Right lobe of liver (tissue), 4 donors: ENCODE results near the gene ABCF2.

ENCODE experiments used
- POLR2A ChIP-seq: fragments of 450-650 bp; IDR thresholded peaks from one replicate; pipeline ENCODE4 v1.6.1; 2017; ENCODE audit warnings: antibody characterized with exemption, mild to moderate bottlenecking
- TF ChIP-seq, protein P1 (sequence below), 4 donors: fragments of 200-600 bp in 3 of 4; fragments of 450-650 bp in 1 of 4; IDR thresholded peaks; one replicate each; pipeline versions ENCODE4 v1.5.1 to v1.8.0; 2016 to 2022; ENCODE audit warnings: antibody characterized with exemption in 4 of 4, mild to moderate bottlenecking in 2 of 4
- donor health status: DM: no; HTN: no; CAD: no.
- donor health status: DM: no; HTN: no; CAD: no.
- donor health status: DM: no; HTN: yes; CAD: no.

DNA sequence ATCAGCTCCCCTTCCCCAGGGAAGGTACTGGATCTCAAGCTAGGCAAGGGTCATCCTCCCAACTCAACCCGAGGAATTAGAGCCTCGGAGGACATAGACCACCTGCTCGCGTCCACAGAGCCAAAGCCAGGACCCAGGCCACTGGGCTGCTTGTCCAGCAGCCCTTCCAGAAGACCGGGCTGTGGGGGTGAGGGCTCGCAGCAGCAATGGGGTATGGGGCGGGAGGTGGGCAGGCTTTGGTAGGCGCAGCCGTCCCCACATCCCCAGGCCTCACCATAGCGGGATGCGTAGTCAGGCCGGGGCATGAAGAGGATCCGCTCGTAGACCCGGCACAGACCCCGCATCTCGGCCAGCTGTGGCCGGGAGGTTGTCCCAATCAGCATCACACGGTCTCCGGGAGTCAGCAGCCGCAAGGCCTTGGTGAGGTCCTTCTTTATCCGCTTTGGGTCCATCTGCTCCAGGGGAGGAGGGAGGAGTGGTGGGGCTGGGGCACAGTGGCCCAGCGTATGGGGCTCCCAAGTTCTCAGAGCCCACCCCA, 34.9 kb downstream of the ABCF2 start:
- TF ChIP-seq, protein P1, sequence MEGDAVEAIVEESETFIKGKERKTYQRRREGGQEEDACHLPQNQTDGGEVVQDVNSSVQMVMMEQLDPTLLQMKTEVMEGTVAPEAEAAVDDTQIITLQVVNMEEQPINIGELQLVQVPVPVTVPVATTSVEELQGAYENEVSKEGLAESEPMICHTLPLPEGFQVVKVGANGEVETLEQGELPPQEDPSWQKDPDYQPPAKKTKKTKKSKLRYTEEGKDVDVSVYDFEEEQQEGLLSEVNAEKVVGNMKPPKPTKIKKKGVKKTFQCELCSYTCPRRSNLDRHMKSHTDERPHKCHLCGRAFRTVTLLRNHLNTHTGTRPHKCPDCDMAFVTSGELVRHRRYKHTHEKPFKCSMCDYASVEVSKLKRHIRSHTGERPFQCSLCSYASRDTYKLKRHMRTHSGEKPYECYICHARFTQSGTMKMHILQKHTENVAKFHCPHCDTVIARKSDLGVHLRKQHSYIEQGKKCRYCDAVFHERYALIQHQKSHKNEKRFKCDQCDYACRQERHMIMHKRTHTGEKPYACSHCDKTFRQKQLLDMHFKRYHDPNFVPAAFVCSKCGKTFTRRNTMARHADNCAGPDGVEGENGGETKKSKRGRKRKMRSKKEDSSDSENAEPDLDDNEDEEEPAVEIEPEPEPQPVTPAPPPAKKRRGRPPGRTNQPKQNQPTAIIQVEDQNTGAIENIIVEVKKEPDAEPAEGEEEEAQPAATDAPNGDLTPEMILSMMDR (IDR thresholded peaks at IDR 0.05) = no peak
- TF ChIP-seq POLR2A = no peak
